Stimulated activated CD4-positive, alpha-beta T cell treated with anti-CD3 and anti-CD28 coated beads, Interleukin-4, amount 100 ng/mL, for 24 hours (primary cell): Measurements from ENCODE around the gene CDH23.
A peak's percentile ranks its signal among the peaks of the same experiment; 100 is the strongest.

Experiments used
- DNase-seq: peaks from one replicate; pipeline ENCODE4 v3.0.0-alpha.2; 2020

CDH23 gene

GRCh38 chr10:71569775-71570588, 173.3 kb downstream of the CDH23 start:
- peak; percentile 85 for DNase-seq

- no peak for DNase-seq
These were observed 174.9 kb downstream of the CDH23 start for GRCh38 chr10:71571460-71572175.

- DNase-seq, result no peak
These were observed 176.2 kb downstream of the CDH23 start for GRCh38 chr10:71572962-71573361.

- DNase-seq, result no peak
These were observed 177.1 kb downstream of the CDH23 start for GRCh38 chr10:71573562-71574518.

GRCh38 chr10:71575451-71575850, 178.7 kb downstream of the CDH23 start:
- no peak for DNase-seq

- no peak for DNase-seq
These were observed 179.4 kb downstream of the CDH23 start for GRCh38 chr10:71575934-71576801.

GRCh38 chr10:71576842-71577241, 180.1 kb downstream of the CDH23 start:
- no peak for DNase-seq

- no peak for DNase-seq
These were observed 180.6 kb downstream of the CDH23 start for GRCh38 chr10:71577345-71577744.

- DNase-seq, result no peak
These were observed 181.3 kb downstream of the CDH23 start for GRCh38 chr10:71578069-71578468.

- no peak for DNase-seq
These were observed 182.9 kb downstream of the CDH23 start for GRCh38 chr10:71579668-71580067.

- no peak for DNase-seq
These were observed 183.7 kb downstream of the CDH23 start for GRCh38 chr10:71580415-71580814.

GRCh38 chr10:71580926-71581325, 184.2 kb downstream of the CDH23 start:
- no peak for DNase-seq

GRCh38 chr10:71581376-71581775, 184.7 kb downstream of the CDH23 start:
- DNase-seq, result no peak

GRCh38 chr10:71582019-71582418, 185.3 kb downstream of the CDH23 start:
- no peak for DNase-seq

- DNase-seq, result no peak
These were observed 186.1 kb downstream of the CDH23 start for GRCh38 chr10:71582506-71583475.

GRCh38 chr10:71584461-71584860, 187.7 kb downstream of the CDH23 start:
- no peak for DNase-seq

GRCh38 chr10:71584902-71585563, 188.3 kb downstream of the CDH23 start:
- DNase-seq, result no peak

GRCh38 chr10:71585564-71586290, 189.0 kb downstream of the CDH23 start:
- no peak for DNase-seq

GRCh38 chr10:71587941-71588573, 191.3 kb downstream of the CDH23 start:
- DNase-seq, result no peak
